Neuron (in vitro differentiated cells): Measurements from ENCODE around the gene KIR2DL1.
"Not testable (repeated sequence)": the region's sequence is repeated elsewhere in the genome, so short reads cannot be mapped to it uniquely, and the experiment has no call there.

Experiments used
- H2AFZ ChIP-seq: one replicate; pipeline ENCODE4 v1.6.1; 2013; ENCODE audit warnings: low read depth, mild to moderate bottlenecking, inconsistent platforms, low read length, moderate library complexity
- H3K27me3 ChIP-seq: one replicate; pipeline ENCODE4 v1.6.1; 2013; ENCODE audit warnings: low read length; ENCODE audit not compliant: insufficient read depth
- H3K36me3 ChIP-seq: one replicate; pipeline ENCODE4 v1.6.1; 2013; ENCODE audit warnings: low read length; ENCODE audit not compliant: insufficient read depth
- H3K4me1 ChIP-seq: one replicate; pipeline ENCODE4 v1.6.1; 2013; ENCODE audit warnings: low read length; ENCODE audit not compliant: insufficient read depth
- H3K4me3 ChIP-seq: 2 replicates; pipeline ENCODE4 v1.5.1; 2013; ENCODE audit warnings: mild to moderate bottlenecking, low read length, moderate library complexity
- H3K9me3 ChIP-seq: one replicate; pipeline ENCODE4 v1.6.1; 2013; ENCODE audit warnings: low read length

Gene KIR2DL1

GRCh38 chr19:54769646-54770045 lies at the start of gene KIR2DL1:
KIR2DL1 (plus strand) TSS chr19:54769793; CDS start chr19:54769851, 58 bp downstream.
- H3K36me3 ChIP-seq, H3K4me1 ChIP-seq, H2AFZ ChIP-seq, H3K4me3 ChIP-seq, H3K9me3 ChIP-seq, H3K27me3 ChIP-seq: not testable (repeated sequence)

GRCh38 chr19:54724142-54724541 lies 45.5 kb upstream of the KIR2DL1 start, which contains the start of gene KIR3DL3:
KIR3DL3 (plus strand) TSS chr19:54724442; CDS start chr19:54724497, 55 bp downstream.
- Histone ChIP-seq H3K9me3 (no peaks in the 10 kb centered on the region), H2AFZ (no peak within 1 kb of the TSS), H3K4me3 (no peak within 1 kb of the TSS), H3K36me3 (no peaks in the 10 kb centered on the region), H3K27me3 (no peaks in the 10 kb centered on the region), H3K4me1 (no peaks in the 10 kb centered on the region)

GRCh38 chr19:54724644-54725043 lies 44.9 kb upstream of the KIR2DL1 start:
- Histone ChIP-seq H2AFZ (no peak overlapping the region), H3K4me3 (no peak overlapping the region), H3K4me1 (no peaks in the 10 kb centered on the region), H3K9me3 (no peaks in the 10 kb centered on the region), H3K27me3 (no peaks in the 10 kb centered on the region), H3K36me3 (no peaks in the 10 kb centered on the region)

- Histone ChIP-seq H2AFZ (no peak overlapping the region), H3K36me3 (no peaks in the 10 kb centered on the region), H3K27me3 (no peaks in the 10 kb centered on the region), H3K9me3 (no peaks in the 10 kb centered on the region), H3K4me3 (no peak overlapping the region), H3K4me1 (no peaks in the 10 kb centered on the region)
Measured at GRCh38 chr19:54725321-54725720, 44.3 kb upstream of the KIR2DL1 start.

- no peaks in the 10 kb centered on the region for H3K9me3 ChIP-seq
- peaks cover 2% of the 10 kb centered on the region for H3K27me3 ChIP-seq
- no peaks in the 10 kb centered on the region for H3K36me3 ChIP-seq
- no peak overlapping the region for H3K4me3 ChIP-seq
- H2AFZ ChIP-seq = no peak overlapping the region
- no peaks in the 10 kb centered on the region for H3K4me1 ChIP-seq
Measured at GRCh38 chr19:54727562-54727961, 42.0 kb upstream of the KIR2DL1 start.

GRCh38 chr19:54728167-54728566 lies 41.4 kb upstream of the KIR2DL1 start:
- H3K4me3 ChIP-seq = no peak overlapping the region
- H3K36me3 ChIP-seq = no peaks in the 10 kb centered on the region
- no peak overlapping the region for H2AFZ ChIP-seq
- H3K9me3 ChIP-seq = no peaks in the 10 kb centered on the region
- H3K27me3 ChIP-seq = peaks cover 2% of the 10 kb centered on the region
- no peaks in the 10 kb centered on the region for H3K4me1 ChIP-seq

- no peaks in the 10 kb centered on the region for H3K9me3 ChIP-seq
- no peaks in the 10 kb centered on the region for H3K36me3 ChIP-seq
- H2AFZ ChIP-seq = no peak overlapping the region
- H3K27me3 ChIP-seq = peaks cover 4% of the 10 kb centered on the region
- H3K4me1 ChIP-seq = no peaks in the 10 kb centered on the region
- no peak overlapping the region for H3K4me3 ChIP-seq
Measured at GRCh38 chr19:54729416-54730188, 40.0 kb upstream of the KIR2DL1 start.

GRCh38 chr19:54731191-54731590 lies 38.4 kb upstream of the KIR2DL1 start:
- H3K4me3 ChIP-seq = no peak overlapping the region
- no peaks in the 10 kb centered on the region for H3K9me3 ChIP-seq
- H3K27me3 ChIP-seq = peaks cover 4% of the 10 kb centered on the region
- no peak overlapping the region for H2AFZ ChIP-seq
- H3K36me3 ChIP-seq = no peaks in the 10 kb centered on the region
- H3K4me1 ChIP-seq = no peaks in the 10 kb centered on the region

GRCh38 chr19:54738306-54738705 lies 31.3 kb upstream of the KIR2DL1 start, which contains the start of gene KIR2DL3:
KIR2DL3 (plus strand) TSS chr19:54738513; CDS start chr19:54738546, 33 bp downstream.
- H3K27me3 ChIP-seq = not testable (repeated sequence)

GRCh38 chr19:54738715-54739114 lies 30.9 kb upstream of the KIR2DL1 start:
- Histone ChIP-seq H3K27me3 (peaks cover 2% of the 10 kb centered on the region), H3K36me3 (no peaks in the 10 kb centered on the region), H3K9me3 (no peaks in the 10 kb centered on the region), H2AFZ (no peak overlapping the region), H3K4me3 (no peak overlapping the region), H3K4me1 (no peaks in the 10 kb centered on the region)

More at GRCh38 chr19:54738306-54738705, 31.3 kb upstream of the KIR2DL1 start, which contains the start of gene KIR2DL3:
- not testable (repeated sequence) for H3K4me3 ChIP-seq, H3K9me3 ChIP-seq, H2AFZ ChIP-seq, H3K4me1 ChIP-seq, H3K36me3 ChIP-seq

GRCh38 chr19:54739587-54740497 lies 29.8 kb upstream of the KIR2DL1 start:
- Histone ChIP-seq H3K27me3 (no peaks in the 10 kb centered on the region), H3K9me3 (no peaks in the 10 kb centered on the region), H2AFZ (no peak overlapping the region), H3K4me1 (no peaks in the 10 kb centered on the region), H3K36me3 (no peaks in the 10 kb centered on the region), H3K4me3 (no peak overlapping the region)

- H2AFZ ChIP-seq, H3K36me3 ChIP-seq, H3K27me3 ChIP-seq, H3K4me3 ChIP-seq, H3K9me3 ChIP-seq, H3K4me1 ChIP-seq: not testable (repeated sequence)
Measured at GRCh38 chr19:54741950-54742349, 27.6 kb upstream of the KIR2DL1 start.

- H3K9me3 ChIP-seq, H3K27me3 ChIP-seq, H3K36me3 ChIP-seq, H3K4me3 ChIP-seq, H2AFZ ChIP-seq, H3K4me1 ChIP-seq: not testable (repeated sequence)
Measured at GRCh38 chr19:54744080-54744479, 25.5 kb upstream of the KIR2DL1 start.
